Measurements from ENCODE around the gene CHD3. TPM values are rescaled to one million over a fixed set of nuclear protein-coding genes. Genes with fewer than 3 reads are reported as not detected.

CHD3 gene
- total RNA-seq, 1 donor from 2014 or later, result 102 TPM

DNA sequence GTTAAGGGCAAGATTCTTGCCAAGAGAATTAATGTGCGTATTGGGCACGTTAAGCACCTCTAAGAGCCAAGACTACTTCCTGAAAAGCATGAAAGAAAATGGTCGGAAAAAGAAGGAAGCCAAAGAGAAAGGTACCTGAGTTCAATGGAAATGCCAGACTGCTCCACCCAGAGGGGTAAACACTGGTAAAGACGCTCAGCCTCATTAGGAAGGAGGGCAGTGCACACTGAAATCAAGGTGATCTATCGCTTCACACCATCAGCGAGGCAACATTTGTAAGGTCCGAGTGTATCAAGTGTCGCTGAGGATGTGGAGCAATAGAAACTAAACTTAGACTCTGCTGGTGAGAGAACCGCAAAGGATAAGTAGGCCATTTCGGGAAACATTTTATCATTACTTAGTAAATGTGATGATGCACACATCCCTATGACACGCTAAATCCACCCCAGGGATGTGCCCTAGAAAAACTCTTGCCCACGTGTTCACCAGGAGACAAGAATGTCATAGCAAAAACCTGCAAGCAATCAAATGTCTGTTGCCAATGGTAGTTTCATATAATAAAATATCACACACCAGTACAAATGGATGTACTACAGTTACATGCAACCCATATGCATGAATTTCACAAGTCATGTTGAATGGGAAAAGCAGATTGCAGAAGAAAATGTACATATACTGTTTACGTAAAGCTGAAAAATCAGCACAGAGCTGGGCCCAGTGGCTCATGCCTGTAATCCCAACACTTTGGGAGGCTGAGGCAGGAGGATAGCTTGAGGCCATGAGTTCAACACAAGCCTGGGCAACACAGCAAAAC lies 67.0 kb downstream of the CHD3 start:
- H3K27me3 ChIP-seq, result no peaks in the 10 kb centered on the region
- no peak overlapping the region for H3K27ac ChIP-seq
- H3K36me3 ChIP-seq, result no peaks in the 10 kb centered on the region
- DNase-seq (ENCODE audit: low spot score in 2 of 2), result no peak
- no peaks in the 10 kb centered on the region for H3K9me3 ChIP-seq
- TF ChIP-seq, protein P1, sequence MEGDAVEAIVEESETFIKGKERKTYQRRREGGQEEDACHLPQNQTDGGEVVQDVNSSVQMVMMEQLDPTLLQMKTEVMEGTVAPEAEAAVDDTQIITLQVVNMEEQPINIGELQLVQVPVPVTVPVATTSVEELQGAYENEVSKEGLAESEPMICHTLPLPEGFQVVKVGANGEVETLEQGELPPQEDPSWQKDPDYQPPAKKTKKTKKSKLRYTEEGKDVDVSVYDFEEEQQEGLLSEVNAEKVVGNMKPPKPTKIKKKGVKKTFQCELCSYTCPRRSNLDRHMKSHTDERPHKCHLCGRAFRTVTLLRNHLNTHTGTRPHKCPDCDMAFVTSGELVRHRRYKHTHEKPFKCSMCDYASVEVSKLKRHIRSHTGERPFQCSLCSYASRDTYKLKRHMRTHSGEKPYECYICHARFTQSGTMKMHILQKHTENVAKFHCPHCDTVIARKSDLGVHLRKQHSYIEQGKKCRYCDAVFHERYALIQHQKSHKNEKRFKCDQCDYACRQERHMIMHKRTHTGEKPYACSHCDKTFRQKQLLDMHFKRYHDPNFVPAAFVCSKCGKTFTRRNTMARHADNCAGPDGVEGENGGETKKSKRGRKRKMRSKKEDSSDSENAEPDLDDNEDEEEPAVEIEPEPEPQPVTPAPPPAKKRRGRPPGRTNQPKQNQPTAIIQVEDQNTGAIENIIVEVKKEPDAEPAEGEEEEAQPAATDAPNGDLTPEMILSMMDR (IDR thresholded peaks at IDR 0.05), result no peak
- no peak overlapping the region for H3K4me3 ChIP-seq
- no peaks in the 10 kb centered on the region for H3K4me1 ChIP-seq
- intact Hi-C loops (cut with DNase I), result no loop called here

DNA sequence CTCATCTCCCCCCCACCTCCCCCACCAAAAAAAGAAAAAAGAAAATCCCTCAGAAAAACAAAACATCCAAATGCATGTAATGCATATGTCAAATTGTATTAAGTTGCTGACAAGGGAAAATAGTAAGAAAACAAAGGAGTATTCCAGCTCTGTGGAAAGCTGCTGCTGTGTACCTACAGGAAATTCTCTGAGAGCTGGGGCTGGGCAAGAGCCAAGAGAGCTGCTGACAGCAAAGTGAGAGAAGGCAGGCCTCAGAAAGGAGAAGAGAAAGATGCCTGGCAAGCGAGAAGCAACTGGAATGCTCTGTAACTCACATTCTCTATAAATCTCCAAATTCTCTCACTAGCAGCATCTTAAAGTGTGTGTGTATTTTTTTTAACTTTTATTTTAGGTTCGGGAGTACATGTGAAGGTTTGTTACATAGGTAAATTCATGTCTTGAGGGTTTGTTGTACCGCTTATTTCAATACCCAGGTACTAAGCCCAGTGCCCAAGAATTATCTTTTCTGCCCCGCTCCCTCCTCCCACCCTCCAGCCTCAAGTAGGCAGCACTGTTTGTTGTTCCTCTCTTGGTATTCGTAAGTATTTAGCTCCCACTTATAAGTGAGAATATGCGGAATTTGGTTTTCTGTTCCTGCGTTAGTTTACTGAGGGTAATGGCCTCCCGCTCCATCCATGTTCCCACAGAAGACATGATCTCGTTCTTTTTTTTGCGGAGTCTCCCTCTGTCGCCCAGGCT lies 67.8 kb downstream of the CHD3 start:
- Histone ChIP-seq H3K27ac (no peak overlapping the region), H3K27me3 (no peaks in the 10 kb centered on the region), H3K4me1 (no peaks in the 10 kb centered on the region), H3K4me3 (no peak overlapping the region), H3K9me3 (no peaks in the 10 kb centered on the region), H3K36me3 (no peaks in the 10 kb centered on the region)
- intact Hi-C loops (cut with DNase I), result no loop called here
- DNase-seq (ENCODE audit: low spot score in 2 of 2), result no peak
- TF ChIP-seq, protein P1 (IDR thresholded peaks at IDR 0.05), result no peak

DNA sequence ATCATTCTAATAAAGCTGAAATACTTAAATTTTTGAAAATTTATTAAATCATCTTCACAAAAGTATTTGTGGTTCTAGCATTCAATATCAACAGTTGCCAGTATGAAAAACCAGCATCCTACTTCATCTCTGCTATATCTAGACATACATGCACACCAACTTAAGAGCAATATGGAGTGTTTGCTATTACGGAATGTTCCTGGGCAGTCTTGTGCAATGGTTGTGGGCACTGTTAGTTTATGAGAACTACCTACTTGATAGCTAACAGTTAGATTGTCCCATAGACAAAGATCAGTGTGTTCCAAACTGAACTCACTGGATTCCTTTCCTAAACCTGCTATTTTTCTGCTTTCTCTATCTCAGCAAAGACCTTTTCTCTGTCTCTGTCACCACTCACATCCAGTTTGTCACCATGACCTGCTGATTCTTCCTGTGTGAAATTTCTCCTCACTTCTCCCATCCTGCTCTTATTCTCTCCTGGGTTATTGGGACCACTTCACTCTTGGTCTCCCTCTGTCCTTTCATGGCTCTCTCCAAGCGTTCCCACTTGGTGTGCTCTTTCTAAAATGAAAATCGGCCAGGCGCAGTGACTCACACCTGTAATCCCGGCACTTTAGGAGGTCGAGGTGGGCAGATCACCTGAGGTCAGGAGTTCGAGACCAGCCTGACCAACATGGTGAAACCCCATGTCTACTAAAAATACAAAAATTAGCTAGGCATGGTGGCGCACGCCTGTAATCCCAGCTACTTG lies 71.1 kb downstream of the CHD3 start:
- Histone ChIP-seq H3K36me3 (no peaks in the 10 kb centered on the region), H3K9me3 (no peaks in the 10 kb centered on the region), H3K27me3 (no peaks in the 10 kb centered on the region), H3K4me1 (no peaks in the 10 kb centered on the region), H3K27ac (no peak overlapping the region), H3K4me3 (no peak overlapping the region)
- no peak for DNase-seq (ENCODE audit: low spot score in 2 of 2)
- TF ChIP-seq, protein P1 (IDR thresholded peaks at IDR 0.05), result no peak
- intact Hi-C loops (cut with DNase I), result no loop called here

DNA sequence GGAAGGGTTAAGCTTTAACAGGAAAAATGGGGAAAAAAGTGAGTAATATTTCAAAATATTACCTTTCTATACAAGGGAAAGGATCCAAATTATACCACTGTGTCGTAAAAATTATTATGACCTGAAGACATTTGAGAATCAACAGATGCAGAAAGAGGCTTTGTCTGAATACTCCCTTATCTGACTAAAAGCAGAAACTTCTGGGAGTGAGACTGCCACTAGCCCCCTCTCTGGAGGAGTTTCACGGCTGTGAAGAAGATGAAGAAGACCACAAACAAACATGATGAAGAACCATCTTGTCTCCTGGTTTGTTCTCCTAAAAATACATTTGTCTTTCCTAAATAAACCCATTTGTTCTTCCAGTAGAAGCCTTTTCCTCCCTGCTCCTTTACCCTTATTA lies 72.8 kb downstream of the CHD3 start:
- H3K4me3 ChIP-seq, result no peak overlapping the region
- intact Hi-C loops (cut with DNase I), result no loop called here
- H3K27me3 ChIP-seq, result no peaks in the 10 kb centered on the region
- no peaks in the 10 kb centered on the region for H3K36me3 ChIP-seq
- no peaks in the 10 kb centered on the region for H3K4me1 ChIP-seq
- no peak overlapping the region for H3K27ac ChIP-seq
- no peak for DNase-seq (ENCODE audit: low spot score in 2 of 2)
- H3K9me3 ChIP-seq, result no peaks in the 10 kb centered on the region
- TF ChIP-seq, protein P1 (IDR thresholded peaks at IDR 0.05), result no peak

Other genes with a start within 250 kb of the CHD3 start
- gene ATP1B2, start 237.9 kb upstream of the CHD3 start, total RNA-seq, result 0.11 TPM
- 48.0 TPM for gene TP53, start 201.3 kb upstream of the CHD3 start, total RNA-seq
- gene WRAP53, start 200.3 kb upstream of the CHD3 start, total RNA-seq, result 1.5 TPM
- gene EFNB3, start 183.6 kb upstream of the CHD3 start, total RNA-seq, result not detected
- gene DNAH2, start 171.0 kb upstream of the CHD3 start, total RNA-seq, result 0.43 TPM
- 20.0 TPM for gene KDM6B, start 54.6 kb upstream of the CHD3 start, total RNA-seq
- gene TMEM88, start 33.7 kb upstream of the CHD3 start, total RNA-seq, result 223 TPM
- 59.0 TPM for gene NAA38, start 31.2 kb upstream of the CHD3 start, total RNA-seq
- 0.21 TPM for gene CYB5D1, start 30.8 kb upstream of the CHD3 start, total RNA-seq
- 0.32 TPM for gene RNF227, start 27.5 kb downstream of the CHD3 start, total RNA-seq
- gene KCNAB3, start 41.1 kb downstream of the CHD3 start, total RNA-seq, result not detected
- gene TRAPPC1, start 43.2 kb downstream of the CHD3 start, total RNA-seq, result 36.0 TPM
- 13.7 TPM for gene CNTROB, start 43.4 kb downstream of the CHD3 start, total RNA-seq
- gene GUCY2D, start 113.8 kb downstream of the CHD3 start, total RNA-seq, result not detected
- 2.3 TPM for gene ALOX15B, start 150.3 kb downstream of the CHD3 start, total RNA-seq
- not detected for gene ALOX12B, start 198.9 kb downstream of the CHD3 start, total RNA-seq
- not detected for gene ALOXE3, start 229.7 kb downstream of the CHD3 start, total RNA-seq
- not detected for gene HES7, start 235.3 kb downstream of the CHD3 start, total RNA-seq